ENCODE results near the gene RPRD1B. TPM values are rescaled to one million over a fixed set of nuclear protein-coding genes. Genes with fewer than 3 reads are reported as not detected.

The RPRD1B gene
- total RNA-seq, 2 experiments from 2014 or later, result 39.2 to 41.0 TPM

Other genes starting within 250 kb of the RPRD1B start
- not detected for gene VSTM2L, start 130.6 kb upstream of the RPRD1B start, total RNA-seq
- 10 to 100 TPM; 28.2 TPM for gene TTI1, start 290 bp upstream of the RPRD1B start, total RNA-seq
- under 1 TPM; 0.43 to 0.50 TPM for gene TGM2, start 131.5 kb downstream of the RPRD1B start, total RNA-seq
- not detected for gene KIAA1755, start 227.0 kb downstream of the RPRD1B start, total RNA-seq

Measured in activated naive CD8-positive, alpha-beta T cell treated with anti-CD3 and anti-CD28 coated beads, Interleukin-2, amount 10 ng/mL, durations not matched to agents 7 days and 5 days (primary cell).